GM19395 (cell line): Measurements from ENCODE around the gene CD99.

ENCODE experiments used
- ATAC-seq: cut with Tn5 transposase; IDR thresholded peaks from one replicate; pipeline ENCODE4 v1.9.1; 2021; ENCODE audit warnings: mild to moderate bottlenecking, moderate library complexity; ENCODE audit not compliant: unreplicated experiment

CD99 gene

DNA sequence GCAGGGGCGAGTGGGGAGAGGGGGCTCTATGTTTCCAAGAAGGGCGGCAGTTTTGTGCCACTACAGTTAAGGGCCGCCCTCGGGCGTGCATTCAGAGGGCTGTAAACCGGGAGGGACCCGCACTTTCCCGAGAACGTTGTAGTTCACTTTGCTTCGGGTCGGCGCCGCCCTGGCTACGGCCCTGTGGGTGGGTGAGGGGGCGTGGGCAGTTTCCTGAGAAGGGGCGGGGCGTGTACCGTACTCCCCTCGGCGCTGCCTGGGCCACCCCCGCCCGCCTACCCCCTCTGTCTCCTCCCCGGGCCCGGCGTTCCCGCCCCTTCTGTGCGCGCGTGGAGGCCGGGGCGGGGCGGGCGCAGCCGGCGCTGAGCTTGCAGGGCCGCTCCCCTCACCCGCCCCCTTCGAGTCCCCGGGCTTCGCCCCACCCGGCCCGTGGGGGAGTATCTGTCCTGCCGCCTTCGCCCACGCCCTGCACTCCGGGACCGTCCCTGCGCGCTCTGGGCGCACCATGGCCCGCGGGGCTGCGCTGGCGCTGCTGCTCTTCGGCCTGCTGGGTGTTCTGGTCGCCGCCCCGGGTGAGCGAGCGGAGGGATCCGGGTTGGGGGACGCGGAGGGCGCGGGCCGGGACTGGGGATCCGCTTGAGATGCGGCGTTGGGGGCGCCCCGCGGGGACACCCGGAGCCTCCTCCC is at the start of gene CD99:
Gene CD99, plus strand, starts transcription at position 440 of the 687 bp plus-strand sequence. Its CDS starts 66 bp downstream, at position 506.
- peak; percentile 81 for ATAC-seq

DNA sequence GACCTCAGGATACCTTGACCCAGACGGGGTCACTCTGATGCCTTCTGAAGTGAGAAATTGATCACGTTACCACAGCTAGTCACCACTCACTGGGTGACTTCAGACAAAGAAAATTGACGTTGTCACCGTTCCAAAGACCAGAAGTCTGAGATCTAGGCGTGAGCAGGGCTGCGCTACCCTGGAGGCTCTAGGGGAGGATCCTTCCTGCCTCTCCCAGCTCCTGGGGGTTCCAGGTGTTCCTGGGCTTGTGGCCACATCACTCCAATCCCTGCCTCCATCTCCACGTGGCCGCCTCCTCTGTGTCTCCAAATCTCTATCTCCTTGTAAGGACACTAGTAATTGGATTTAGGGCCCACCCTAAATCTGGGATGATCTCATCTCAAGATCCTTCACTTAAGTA is 48.9 kb upstream of the CD99 start:
- no peak for ATAC-seq

GRCh38 chrX:2642791-2643190 is 48.3 kb upstream of the CD99 start:
- no peak for ATAC-seq

- no peak for ATAC-seq
These were observed 47.2 kb upstream of the CD99 start for GRCh38 chrX:2643880-2644279.

DNA sequence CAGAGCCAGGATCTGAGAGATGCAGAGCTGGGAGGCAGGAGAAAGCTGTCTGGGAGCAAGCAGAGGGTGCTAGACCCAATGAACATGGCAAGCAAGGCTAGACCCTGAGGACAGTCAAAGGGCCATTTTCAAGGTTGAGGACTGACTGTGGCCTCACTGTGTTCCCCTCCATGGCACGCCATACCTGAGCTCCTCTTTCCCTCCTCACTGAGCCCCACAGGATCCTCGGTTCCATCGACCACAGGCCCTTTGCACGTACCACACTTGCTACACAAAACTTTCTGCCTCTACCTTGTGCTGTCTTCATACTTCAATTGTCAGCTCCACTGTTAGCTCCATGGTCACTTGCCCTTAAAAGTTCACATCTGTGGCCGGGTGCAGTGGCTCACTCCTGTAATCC is 45.5 kb upstream of the CD99 start:
- ATAC-seq = no peak

DNA sequence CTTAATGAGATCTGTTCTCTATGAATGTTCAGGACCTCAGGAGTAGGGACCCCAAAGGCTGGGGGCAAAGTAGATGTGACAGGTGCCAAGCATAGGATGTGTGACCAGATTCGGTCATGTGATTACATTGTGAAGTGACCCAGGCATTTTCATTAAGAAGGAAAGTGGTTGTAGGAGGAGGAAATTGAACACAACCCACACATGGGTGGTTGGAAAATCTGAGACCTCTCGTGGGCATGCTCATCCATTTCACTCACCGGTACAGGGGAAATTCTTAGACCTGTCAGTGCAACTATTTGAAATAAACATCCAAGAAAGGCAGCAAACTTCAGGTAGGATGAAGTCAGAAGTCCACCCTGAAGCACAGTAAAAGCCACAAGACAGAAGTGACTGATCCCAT is 43.5 kb upstream of the CD99 start:
- no peak for ATAC-seq

GRCh38 chrX:2650037-2650436 is 41.1 kb upstream of the CD99 start:
- ATAC-seq = no peak

- no peak for ATAC-seq
These were observed 40.2 kb upstream of the CD99 start for GRCh38 chrX:2650865-2651264.

DNA sequence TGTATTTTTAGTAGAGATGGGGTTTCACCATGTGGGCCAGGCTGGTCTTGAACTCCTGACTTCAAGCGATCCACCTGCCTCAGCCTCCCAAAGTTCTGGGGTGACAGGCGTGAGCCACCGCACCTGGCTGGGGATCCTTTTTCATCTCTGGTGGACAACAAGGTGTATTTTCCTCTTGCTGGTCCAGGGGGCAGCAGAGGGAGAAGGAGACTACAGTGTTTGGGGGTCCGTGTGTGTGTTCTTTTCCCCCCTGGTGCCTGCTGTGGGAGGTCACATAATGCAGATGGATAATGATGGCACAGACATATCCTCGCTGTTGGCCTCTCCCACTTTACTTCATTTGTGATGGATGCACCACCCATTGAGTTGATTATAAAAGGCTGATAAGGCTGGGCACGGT is 39.0 kb upstream of the CD99 start:
- no peak for ATAC-seq

DNA sequence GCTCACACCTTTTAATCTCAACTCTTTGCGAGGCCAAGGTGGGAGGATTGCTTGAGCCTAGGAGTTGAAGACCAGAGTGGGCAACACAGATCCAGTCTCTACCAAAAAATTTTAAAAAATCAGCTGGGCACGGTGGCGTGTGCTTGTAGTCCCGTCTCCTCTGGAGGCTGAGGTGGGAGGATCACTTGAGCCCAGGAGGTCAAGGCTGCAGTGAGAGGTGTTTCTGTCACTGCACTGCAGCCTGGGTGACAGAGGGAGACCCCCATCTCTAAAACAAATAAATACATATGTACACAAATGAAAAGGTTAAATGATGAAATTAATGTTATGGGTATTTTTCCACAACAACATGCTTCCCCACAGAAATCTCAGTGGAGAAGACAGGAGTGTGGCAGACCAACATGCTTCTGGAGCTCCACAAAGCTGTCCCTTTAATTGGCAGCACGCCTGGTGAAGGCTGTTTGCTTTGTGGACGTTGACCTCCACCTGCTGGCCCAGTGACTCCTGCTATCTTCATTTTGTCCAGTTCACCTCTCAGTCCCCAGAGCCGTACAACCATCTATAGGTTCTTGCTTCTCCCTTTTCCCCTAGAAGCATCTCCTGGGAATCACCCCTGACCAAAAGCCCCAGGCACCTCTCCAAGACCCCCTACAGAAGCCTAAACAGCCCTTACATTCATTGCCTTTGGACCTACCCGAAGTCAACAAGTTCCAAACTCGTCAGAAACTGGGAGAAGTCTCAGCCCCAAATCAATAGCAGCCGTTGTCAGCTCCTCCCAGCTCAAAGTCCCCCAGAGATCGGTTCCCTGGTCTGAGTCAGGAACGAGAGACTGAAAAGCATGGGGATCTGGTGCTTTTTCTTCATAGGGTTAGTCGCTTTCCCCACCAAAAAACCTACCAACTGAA is 36.4 kb upstream of the CD99 start:
- no peak for ATAC-seq

DNA sequence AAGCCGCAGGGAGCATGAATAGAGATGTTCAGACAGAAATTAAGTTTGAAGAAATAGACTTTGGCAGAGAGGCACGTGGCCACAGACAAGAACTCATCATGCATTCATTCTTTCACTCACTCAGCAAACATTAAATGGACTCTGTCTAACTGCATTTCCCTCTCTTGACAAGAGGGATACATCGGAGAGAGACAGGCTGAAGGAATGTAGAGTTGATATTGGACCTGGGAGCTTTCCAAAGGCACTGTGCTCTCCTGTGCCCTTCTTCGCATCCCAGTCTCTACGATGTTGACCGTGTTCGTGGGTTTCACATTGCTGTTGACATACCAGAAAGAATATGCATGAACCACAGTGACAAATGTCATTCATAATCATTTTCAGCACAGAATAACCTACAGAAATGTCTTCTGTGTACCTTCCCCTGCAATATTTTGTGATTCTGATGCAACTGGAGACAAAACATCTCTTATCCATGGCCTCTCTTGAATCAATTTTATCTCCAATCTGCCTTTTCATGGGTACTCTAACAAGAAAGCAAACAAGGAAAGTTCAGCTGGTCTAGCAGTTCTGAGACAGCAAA is 34.7 kb upstream of the CD99 start:
- no peak for ATAC-seq

GRCh38 chrX:2657532-2658113 is 33.5 kb upstream of the CD99 start:
- no peak for ATAC-seq

- no peak for ATAC-seq
These were observed 32.4 kb upstream of the CD99 start for GRCh38 chrX:2658585-2659292.

DNA sequence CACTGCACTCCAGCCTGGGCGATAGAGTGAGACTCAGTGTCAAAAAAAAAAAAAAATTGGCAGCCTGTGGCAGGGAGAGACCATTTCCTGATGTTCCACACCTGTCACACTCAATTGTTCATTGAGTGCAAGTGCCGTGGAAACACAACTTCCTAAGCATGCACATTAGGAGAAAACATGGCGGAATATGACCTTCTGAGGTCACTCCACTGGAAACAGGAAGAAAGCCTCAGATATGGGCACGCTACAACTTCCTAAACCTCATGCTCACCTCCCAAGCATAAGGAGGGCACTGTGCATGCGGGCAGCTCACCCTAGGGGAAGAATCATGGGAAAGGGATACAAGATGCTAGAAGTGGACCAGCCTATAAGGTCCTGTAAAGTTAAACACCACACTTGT is 28.5 kb upstream of the CD99 start:
- ATAC-seq = no peak

DNA sequence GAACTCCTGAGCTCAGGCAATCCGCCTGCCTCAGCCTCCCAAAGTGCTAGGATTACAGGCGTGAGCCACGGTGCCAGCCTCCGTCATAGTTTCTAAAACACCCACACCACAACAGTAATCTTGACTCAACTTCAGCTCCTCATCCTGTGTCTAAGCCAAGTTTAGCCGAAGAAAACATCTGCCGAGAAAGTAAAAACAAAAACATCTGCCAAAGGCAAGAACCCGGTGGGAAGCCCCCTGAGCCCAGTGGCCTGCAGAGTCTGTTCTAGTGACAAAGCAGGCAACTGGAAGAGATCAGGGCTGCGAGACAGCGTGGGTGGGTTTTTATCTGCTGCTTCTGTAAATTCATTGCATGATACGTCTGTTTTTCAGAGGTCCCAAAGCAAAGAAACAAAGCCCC is 26.6 kb upstream of the CD99 start:
- no peak for ATAC-seq

DNA sequence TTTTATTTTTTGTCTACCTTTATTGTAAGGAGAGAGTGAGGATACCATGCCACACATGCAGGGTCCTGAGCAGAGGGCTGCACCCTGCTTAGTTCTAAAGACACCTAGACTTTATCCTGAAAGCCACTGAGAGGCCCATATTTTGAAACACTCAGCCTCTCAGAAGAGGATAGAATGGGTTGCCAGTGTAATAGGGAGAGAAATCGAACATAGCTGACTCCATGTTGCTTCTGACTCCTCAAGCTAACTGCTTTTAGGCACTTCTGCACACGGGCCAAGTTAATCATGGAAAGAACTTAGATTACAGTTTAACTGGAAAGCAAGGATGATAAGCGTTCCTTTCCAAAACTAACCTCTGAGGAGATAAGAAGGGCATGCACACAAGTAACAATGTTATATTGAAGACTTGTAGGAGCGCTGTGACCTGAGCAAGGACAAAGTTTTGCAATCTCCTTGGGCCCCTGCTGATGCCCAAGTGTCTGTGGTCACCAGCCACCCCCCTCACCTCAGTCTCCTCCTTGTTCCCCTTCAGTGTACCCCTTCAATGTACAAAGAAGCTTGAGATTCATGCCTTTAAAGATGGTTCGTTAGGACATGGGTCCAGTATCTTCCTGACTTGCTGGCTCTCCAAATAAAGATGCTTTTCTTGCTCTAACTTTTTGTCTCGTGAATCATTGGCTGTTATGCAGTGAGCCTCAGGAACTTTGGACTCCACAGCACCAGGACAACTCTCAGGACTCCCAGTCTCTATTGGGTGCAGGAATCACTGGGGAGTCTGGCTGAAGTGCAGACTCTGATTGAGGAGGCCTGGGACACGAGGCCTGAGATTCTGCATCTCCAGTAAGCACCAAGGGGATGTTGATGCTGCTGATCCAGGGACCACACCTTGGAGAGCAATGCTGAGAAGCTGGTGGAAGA is 25.4 kb upstream of the CD99 start:
- no peak for ATAC-seq

GRCh38 chrX:2666491-2666890 is 24.6 kb upstream of the CD99 start:
- no peak for ATAC-seq

GRCh38 chrX:2670978-2671377 is 20.1 kb upstream of the CD99 start:
- no peak for ATAC-seq

- no peak for ATAC-seq
These were observed 19.0 kb upstream of the CD99 start for GRCh38 chrX:2672084-2672483.

DNA sequence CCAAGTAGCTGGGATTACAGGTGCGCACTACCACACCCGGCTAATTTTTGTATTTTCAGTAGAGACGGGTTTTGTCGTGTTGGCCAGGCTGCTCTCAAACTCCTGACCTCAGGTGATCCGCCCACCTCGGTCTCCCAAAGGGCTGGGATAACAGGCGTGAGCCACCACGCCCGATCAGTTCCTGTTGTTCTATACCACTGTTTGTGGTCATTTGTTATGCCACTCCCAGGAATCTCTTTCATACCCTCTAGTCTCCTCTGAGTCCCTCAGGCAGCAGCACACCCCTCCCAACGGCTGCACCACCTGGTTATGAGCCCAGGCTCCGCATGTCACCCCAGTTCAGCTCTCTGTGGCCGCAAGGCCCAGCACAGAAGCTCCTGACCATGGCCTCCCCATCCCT is 17.5 kb upstream of the CD99 start:
- no peak for ATAC-seq
